Measurements from ENCODE around the gene HIKESHI.
A peak's percentile ranks its signal among the peaks of the same experiment; 100 is the strongest.

The HIKESHI gene

GRCh38 chr11:86377972-86378371 is 75.9 kb downstream of the HIKESHI start:
- no peak for DNase-seq (ENCODE audit: low read depth)

DNA sequence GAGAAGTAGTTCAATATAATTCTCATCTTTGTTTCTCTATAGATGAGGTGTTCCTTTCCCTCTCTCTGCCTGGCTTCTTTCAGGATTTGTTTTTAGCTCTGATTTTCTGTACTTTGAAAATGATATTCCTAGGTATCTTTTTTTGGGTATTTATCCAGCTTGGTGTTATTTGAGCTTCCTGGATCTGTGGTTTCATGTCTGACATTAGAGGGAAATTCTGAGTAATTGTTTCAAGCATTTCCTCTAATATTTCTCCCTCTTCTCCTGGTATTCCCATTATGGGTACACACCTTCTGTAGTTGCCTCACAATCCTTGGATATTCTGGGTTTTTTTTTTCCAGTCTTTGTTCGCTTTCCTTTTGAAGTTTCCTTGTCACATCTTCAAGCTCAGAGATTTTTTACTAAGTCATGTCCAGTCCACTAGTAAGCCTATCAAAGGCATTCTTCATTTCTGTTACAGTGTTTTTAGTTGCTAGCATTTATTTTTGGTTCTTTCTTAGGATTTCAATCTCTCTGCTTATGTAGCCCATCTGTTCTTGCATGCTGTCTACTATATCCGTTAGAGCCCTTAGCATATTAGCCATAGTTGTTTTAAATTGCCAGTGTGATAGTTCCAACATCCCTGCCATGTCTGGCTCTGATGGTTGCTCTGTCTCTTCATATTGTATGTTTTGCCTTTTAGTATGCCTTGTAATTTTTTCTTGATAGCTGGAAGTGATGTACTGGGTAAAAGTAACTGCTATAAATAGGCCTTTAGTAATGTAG is 78.4 kb downstream of the HIKESHI start:
- no peak overlapping the region for H3K4me3 ChIP-seq (ENCODE audit: low read length)
- DNase-seq (ENCODE audit: low read depth), result no peak
- TF ChIP-seq, protein P1, sequence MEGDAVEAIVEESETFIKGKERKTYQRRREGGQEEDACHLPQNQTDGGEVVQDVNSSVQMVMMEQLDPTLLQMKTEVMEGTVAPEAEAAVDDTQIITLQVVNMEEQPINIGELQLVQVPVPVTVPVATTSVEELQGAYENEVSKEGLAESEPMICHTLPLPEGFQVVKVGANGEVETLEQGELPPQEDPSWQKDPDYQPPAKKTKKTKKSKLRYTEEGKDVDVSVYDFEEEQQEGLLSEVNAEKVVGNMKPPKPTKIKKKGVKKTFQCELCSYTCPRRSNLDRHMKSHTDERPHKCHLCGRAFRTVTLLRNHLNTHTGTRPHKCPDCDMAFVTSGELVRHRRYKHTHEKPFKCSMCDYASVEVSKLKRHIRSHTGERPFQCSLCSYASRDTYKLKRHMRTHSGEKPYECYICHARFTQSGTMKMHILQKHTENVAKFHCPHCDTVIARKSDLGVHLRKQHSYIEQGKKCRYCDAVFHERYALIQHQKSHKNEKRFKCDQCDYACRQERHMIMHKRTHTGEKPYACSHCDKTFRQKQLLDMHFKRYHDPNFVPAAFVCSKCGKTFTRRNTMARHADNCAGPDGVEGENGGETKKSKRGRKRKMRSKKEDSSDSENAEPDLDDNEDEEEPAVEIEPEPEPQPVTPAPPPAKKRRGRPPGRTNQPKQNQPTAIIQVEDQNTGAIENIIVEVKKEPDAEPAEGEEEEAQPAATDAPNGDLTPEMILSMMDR (conservative IDR thresholded peaks at IDR 0.05; ENCODE audit: low read length), result no peak

More at GRCh38 chr11:86377972-86378371, 75.9 kb downstream of the HIKESHI start:
- H3K4me3 ChIP-seq (ENCODE audit: low read length), result no peak overlapping the region
- TF ChIP-seq, protein P1 (conservative IDR thresholded peaks at IDR 0.05; ENCODE audit: low read length), result no peak

DNA sequence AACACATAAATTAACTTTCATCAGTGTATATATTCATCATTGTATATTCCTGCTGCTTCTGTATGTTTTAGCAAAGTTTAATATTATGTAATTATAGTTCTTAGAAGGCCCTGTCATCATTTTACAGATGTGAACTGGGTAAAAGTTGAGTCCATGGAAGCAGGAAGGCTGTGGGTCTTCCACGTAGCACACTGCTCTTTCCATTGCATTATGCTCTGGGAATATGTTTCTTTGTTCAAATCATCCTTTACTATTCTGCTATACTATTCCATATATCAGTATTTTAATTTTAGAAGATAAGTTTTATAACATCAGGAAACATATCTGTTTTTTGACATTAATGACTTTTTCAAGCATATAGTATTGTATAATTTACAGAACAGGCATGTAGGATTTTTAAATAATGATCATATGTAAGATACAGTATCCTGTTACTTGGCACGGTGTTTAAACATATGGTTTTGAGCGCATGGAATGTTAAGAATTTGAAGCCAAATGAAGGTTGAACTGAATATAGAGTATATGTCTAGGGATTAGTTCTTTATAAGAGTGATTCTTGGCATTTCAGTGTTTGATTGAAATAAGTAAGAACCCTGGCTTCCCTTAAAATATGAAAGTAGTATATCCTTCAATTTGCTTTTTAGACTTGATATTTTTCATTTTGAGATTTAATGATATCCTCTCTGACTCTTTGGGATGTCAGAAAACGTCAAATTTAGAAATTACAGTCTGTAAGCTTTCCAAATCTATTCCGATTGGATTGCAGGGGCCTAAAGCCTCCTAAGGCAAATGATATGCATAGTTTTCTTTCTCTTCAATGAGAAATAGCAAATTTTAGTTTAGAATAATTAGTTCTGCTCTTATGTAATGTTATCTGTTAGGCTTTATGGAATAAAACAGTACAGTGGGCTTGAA is 81.3 kb downstream of the HIKESHI start:
- H3K4me3 ChIP-seq (ENCODE audit: low read length), result no peak overlapping the region
- TF ChIP-seq, protein P1 (conservative IDR thresholded peaks at IDR 0.05; ENCODE audit: low read length), result no peak
- peak; percentile 13 for DNase-seq (ENCODE audit: low read depth)

DNA sequence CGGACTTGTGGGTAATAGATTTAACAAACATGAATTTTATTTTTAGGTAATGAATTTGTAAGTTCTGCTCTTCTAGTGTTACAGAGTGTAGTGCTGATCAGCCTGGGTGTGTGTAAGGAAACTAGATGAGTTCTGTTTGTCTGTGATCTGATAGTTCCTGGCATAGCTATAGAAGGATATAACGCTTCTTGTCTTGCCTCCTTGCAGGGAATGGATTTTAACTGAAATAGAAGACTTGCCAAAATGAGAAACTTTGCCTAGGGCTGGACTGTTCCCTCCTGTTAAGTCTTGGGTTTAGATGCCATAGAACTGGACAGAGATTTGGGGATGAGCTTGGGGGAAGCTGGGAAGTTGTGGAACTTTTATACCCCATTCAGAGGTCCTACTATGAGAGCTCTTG is 84.2 kb downstream of the HIKESHI start:
- DNase-seq (ENCODE audit: low read depth), result no peak
- TF ChIP-seq, protein P1 (conservative IDR thresholded peaks at IDR 0.05; ENCODE audit: low read length), result no peak
- H3K4me3 ChIP-seq (ENCODE audit: low read length), result no peak overlapping the region

- TF ChIP-seq, protein P1 (conservative IDR thresholded peaks at IDR 0.05; ENCODE audit: low read length), result no peak
- no peak overlapping the region for H3K4me3 ChIP-seq (ENCODE audit: low read length)
- peak; percentile 41 for DNase-seq (ENCODE audit: low read depth)
Measured at GRCh38 chr11:86386746-86387145, 84.7 kb downstream of the HIKESHI start.

DNA sequence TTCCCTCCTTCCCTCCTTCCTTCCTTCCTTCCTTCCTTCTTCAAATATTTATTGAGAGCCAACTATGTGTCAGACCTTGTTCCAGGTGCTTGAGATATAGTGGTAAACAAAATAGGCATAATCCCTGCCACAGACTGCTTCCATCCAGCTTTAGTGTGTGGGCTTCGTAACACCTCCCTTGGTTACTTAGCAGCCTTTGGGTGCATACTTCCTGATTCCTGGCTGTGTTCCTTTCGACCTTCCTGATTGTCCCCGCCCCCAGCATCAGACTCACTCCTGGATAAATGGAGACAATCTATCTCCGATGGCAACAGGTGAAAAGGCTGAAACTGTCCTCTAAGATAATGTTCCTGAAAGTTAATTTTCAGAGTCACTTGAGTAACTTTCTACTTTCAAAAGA is 86.2 kb downstream of the HIKESHI start:
- H3K4me3 ChIP-seq (ENCODE audit: low read length), result no peak overlapping the region
- TF ChIP-seq, protein P1 (conservative IDR thresholded peaks at IDR 0.05; ENCODE audit: low read length), result no peak
- no peak for DNase-seq (ENCODE audit: low read depth)
